ENCODE results near the gene SZT2.
"Not testable (repeated sequence)": the region's sequence is repeated elsewhere in the genome, so short reads cannot be mapped to it uniquely, and the experiment has no call there.

Gene SZT2

GRCh38 chr1:43367904-43368645, 21.6 kb upstream of the SZT2 start, which contains the start of gene ELOVL1:
ELOVL1 (minus strand) TSS chr1:43368011; CDS start chr1:43365609, 2,402 bp downstream.
- peak in 1 of 2 experiments; percentile 11 for TF ChIP-seq CTCF (IDR thresholded peaks at IDR 0.05)

GRCh38 chr1:43368646-43369020, 21.1 kb upstream of the SZT2 start:
- H3K4me3 ChIP-seq = peak overlapping the region; percentile 77 to 96
- TF ChIP-seq CTCF (IDR thresholded peaks at IDR 0.05) = no peak
- H3K27me3 ChIP-seq = no peaks in the 10 kb centered on the region
- H3K4me1 ChIP-seq = peaks cover 0 to 32% (median 27%) of the 10 kb centered on the region in 4 donors
- DNase-seq = no peak
- peak overlapping the region; percentile 93 to 97 for H3K27ac ChIP-seq
- no peaks in the 10 kb centered on the region for H3K9me3 ChIP-seq
- intact Hi-C loops (cut with DNase I; ENCODE audit: low total_unique reads) = loop anchor here (10.0 kb wide), 1 partner anchor 194 kb away; the partner anchor contains the start of genes CFAP57 and EBNA1BP2
- H3K36me3 ChIP-seq = peaks cover 17 to 26% (median 18%) of the 10 kb centered on the region in 3 donors

More at GRCh38 chr1:43367904-43368645, 21.6 kb upstream of the SZT2 start, which contains the start of gene ELOVL1:
- intact Hi-C loops (cut with DNase I; ENCODE audit: low total_unique reads) = loop anchor here (10.0 kb wide), 1 partner anchor 193 kb away; the partner anchor contains the start of genes CFAP57 and EBNA1BP2
- Histone ChIP-seq H3K9me3 (no peaks in the 10 kb centered on the region), H3K27me3 (no peaks in the 10 kb centered on the region), H3K4me3 (peak within 1 kb of the TSS; percentile 77 to 96), H3K36me3 (peaks cover 23 to 28% (median 24%) of the 10 kb centered on the region in 3 donors), H3K27ac (peak within 1 kb of the TSS; percentile 93 to 97), H3K4me1 (peaks cover 0 to 32% (median 27%) of the 10 kb centered on the region in 4 donors)
- DNase-seq = peak; percentile 89 to 97

- intact Hi-C loops (cut with DNase I; ENCODE audit: low total_unique reads) = loop anchor here (10.0 kb wide), 1 partner anchor 195 kb away; the partner anchor contains the start of genes CFAP57 and EBNA1BP2
- Histone ChIP-seq H3K4me1 (peaks cover 0 to 32% (median 27%) of the 10 kb centered on the region in 4 donors), H3K36me3 (peaks cover 7 to 17% (median 9%) of the 10 kb centered on the region in 3 donors)
Measured at GRCh38 chr1:43369779-43370178, 19.9 kb upstream of the SZT2 start.

GRCh38 chr1:43370564-43370963, 19.1 kb upstream of the SZT2 start:
- H3K36me3 ChIP-seq = peaks cover 0 to 9% (median 3%) of the 10 kb centered on the region in 3 donors
- H3K4me1 ChIP-seq = peaks cover 0 to 32% (median 27%) of the 10 kb centered on the region in 4 donors
- no peak overlapping the region for H3K4me3 ChIP-seq
- no peak for TF ChIP-seq CTCF (IDR thresholded peaks at IDR 0.05)
- no peak overlapping the region for H3K27ac ChIP-seq
- intact Hi-C loops (cut with DNase I; ENCODE audit: low total_unique reads) = no loop called here
- H3K27me3 ChIP-seq = no peaks in the 10 kb centered on the region
- DNase-seq = no peak
- no peaks in the 10 kb centered on the region for H3K9me3 ChIP-seq

More at GRCh38 chr1:43369779-43370178, 19.9 kb upstream of the SZT2 start:
- not testable (repeated sequence) for H3K9me3 ChIP-seq, H3K27ac ChIP-seq, H3K4me3 ChIP-seq, DNase-seq, H3K27me3 ChIP-seq

GRCh38 chr1:43372172-43372571, 17.5 kb upstream of the SZT2 start:
- TF ChIP-seq CTCF (IDR thresholded peaks at IDR 0.05) = no peak
- no peaks in the 10 kb centered on the region for H3K27me3 ChIP-seq
- intact Hi-C loops (cut with DNase I; ENCODE audit: low total_unique reads) = no loop called here

More at GRCh38 chr1:43372172-43372571, 17.5 kb upstream of the SZT2 start:
- DNase-seq = no peak
- H3K9me3 ChIP-seq = no peaks in the 10 kb centered on the region
- peaks cover 0 to 17% (median 12%) of the 10 kb centered on the region in 4 donors for H3K4me1 ChIP-seq
- no peak overlapping the region for H3K27ac ChIP-seq
- peaks cover 0 to 6% (median 3%) of the 10 kb centered on the region in 3 donors for H3K36me3 ChIP-seq
- H3K4me3 ChIP-seq = no peak overlapping the region
